Measurements from ENCODE around the gene COMT. TPM values are rescaled to one million over a fixed set of nuclear protein-coding genes. Genes with fewer than 3 reads are reported as not detected.

Gene COMT
- total and polyA plus RNA-seq, 9 of the 15 experiments (the other 6 are each of a cell fraction or from before 2014, with no cell fraction given): 12.5 to 351 (median 155) TPM

DNA sequence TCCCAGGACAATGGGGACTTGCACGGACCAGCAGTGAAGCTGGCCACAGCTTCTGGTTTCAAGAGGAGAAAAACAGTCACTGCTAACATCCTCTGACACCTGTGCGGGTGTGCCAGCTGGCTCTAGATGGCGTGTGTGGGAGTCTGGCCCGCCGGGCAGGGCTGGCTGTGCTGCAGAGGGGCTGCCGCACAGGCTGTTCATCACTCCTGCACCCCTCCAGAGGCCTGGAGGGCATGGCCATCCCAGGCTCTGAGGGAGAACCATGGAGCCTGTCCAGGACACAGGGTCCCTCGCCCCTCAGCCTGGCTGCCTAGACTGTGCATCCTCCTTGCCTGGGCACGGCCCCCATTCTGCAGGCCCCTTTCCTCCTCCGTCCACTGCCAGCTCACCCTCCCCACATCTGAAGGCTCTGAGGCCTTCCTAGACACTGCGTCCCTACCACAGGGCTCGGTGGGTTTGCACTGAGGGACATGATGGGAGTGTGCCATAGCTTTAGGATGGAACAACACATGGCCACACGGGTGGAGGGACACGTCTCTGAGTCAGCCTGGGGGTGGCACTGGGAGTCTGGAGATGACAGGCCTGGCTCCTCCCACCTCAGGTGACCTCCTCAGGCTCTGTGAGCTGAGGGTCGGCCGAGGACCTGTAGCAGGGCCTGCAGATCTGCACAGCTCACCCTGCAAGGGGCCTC, 44.8 kb upstream of the COMT start (continued):
- TF ChIP-seq RREB1 (CRISPR knock-in tag; IDR thresholded peaks at IDR 0.05): peak; percentile 64; the same call in 1 of the 2 replicates
- 0 out of 2 replicates have a peak, but pooled peaks have one; percentile 16 for TF ChIP-seq SMAD4 (CRISPR knock-in tag; conservative IDR thresholded peaks at IDR 0.05)
- TF ChIP-seq NR2F6 (CRISPR knock-in tag; IDR thresholded peaks at IDR 0.05): 0 out of 2 replicates have a peak, but pooled peaks have one; percentile 40
- peak; percentile 76 for TF ChIP-seq WHSC1 (IDR thresholded peaks at IDR 0.05; ENCODE audit: low read length)
- TF ChIP-seq, protein P1, sequence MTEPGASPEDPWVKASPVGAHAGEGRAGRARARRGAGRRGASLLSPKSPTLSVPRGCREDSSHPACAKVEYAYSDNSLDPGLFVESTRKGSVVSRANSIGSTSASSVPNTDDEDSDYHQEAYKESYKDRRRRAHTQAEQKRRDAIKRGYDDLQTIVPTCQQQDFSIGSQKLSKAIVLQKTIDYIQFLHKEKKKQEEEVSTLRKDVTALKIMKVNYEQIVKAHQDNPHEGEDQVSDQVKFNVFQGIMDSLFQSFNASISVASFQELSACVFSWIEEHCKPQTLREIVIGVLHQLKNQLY (CRISPR knock-in tag; conservative IDR thresholded peaks at IDR 0.05): 0 out of 4 replicates have a peak, but pooled peaks of 1 of the 2 experiments have one; percentile 69
- 0 out of 4 replicates have a peak, but pooled peaks of 1 of the 2 experiments have one; percentile 31 for TF ChIP-seq KDM4B (IDR thresholded peaks at IDR 0.05; ENCODE audit: borderline replicate concordance in 2 of 2, low read depth in 1 of 2)
